ENCODE measurements around the gene ABHD11.

DNA sequence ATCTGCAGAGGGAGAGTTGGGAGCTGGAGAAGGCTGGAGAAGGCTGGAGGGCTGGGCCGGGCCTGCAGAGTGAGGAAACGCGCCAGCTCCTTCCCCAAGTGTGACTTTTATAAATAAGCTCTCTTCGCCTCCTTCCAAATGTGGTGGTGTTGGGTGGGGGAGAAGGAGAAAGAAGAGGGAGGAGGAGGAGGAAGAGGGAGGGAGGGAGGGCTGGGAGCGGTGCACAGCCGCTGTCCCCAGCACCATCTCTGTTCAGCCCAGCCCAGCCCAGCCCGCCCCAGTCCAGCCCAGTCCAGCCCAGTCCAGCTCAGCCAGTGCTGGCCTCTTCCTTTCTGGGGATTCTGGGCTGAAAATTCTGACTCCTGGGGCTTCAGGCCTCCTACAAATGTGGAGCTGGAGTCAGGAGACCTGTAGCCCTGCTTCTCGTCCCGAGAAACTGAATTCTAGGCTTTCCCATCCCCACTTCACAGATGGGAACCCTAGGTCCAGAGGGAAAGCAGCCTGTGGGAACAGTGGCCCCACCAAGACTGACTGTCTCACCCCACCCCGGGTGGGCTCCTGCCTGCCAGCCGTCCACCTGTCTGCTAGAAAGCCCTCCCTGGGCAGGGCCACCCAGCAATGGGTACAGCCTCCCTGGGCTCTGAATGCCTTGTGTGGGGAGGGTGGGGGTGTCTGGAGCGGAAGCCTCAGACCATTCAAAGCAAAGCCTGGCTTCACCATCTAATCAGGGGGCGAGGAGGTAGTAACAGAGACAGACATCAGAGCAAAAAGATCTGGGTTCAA, 21.4 kb downstream of the ABHD11 start:
- TF ChIP-seq, protein P1, sequence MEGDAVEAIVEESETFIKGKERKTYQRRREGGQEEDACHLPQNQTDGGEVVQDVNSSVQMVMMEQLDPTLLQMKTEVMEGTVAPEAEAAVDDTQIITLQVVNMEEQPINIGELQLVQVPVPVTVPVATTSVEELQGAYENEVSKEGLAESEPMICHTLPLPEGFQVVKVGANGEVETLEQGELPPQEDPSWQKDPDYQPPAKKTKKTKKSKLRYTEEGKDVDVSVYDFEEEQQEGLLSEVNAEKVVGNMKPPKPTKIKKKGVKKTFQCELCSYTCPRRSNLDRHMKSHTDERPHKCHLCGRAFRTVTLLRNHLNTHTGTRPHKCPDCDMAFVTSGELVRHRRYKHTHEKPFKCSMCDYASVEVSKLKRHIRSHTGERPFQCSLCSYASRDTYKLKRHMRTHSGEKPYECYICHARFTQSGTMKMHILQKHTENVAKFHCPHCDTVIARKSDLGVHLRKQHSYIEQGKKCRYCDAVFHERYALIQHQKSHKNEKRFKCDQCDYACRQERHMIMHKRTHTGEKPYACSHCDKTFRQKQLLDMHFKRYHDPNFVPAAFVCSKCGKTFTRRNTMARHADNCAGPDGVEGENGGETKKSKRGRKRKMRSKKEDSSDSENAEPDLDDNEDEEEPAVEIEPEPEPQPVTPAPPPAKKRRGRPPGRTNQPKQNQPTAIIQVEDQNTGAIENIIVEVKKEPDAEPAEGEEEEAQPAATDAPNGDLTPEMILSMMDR (IDR thresholded peaks at IDR 0.05), result no peak
- TF ChIP-seq POLR2A (IDR thresholded peaks at IDR 0.05), result no peak

Data from vagina (tissue), 2 donors.